ENCODE results near the gene VIPR2.

GRCh38 chr7:159094919-159095915 lies 49.5 kb downstream of the VIPR2 start:
- TF ChIP-seq CTCF (IDR thresholded peaks at IDR 0.05) = no peak
- TF ChIP-seq POLR2A (IDR thresholded peaks at IDR 0.05) = no peak
